ENCODE results near the gene PDCD1. TPM values are rescaled to one million over a fixed set of nuclear protein-coding genes. Genes with fewer than 3 reads are reported as not detected.

Gene PDCD1
- total and polyA plus RNA-seq, 10 of the 15 experiments (the other 5 are each of a cell fraction or from before 2014, with no cell fraction given), result 0.62 to 6.4 (median 2.9) TPM; not detected in 2

GRCh38 chr2:241822264-241822623, 36.5 kb downstream of the PDCD1 start (continued):
- no peak for TF ChIP-seq CUX1 (IDR thresholded peaks at IDR 0.05; ENCODE audit: insufficient replicate concordance, low read depth, low read length)

- no peaks in the 10 kb centered on the region for H3K27me3 ChIP-seq (replicated peaks in 1 of 2; ENCODE audit: control insufficient read depth in 2 of 2, insufficient read depth in 2 of 2, low read length in 1 of 2)
- DNase-seq (ENCODE audit: low read depth, low spot score) (no peak), FAIRE-seq (no peak), ATAC-seq (no peak)
- no peaks in the 10 kb centered on the region for H3K79me2 ChIP-seq (ENCODE audit: control insufficient read depth, insufficient read depth, low read length)
- no peak overlapping the region for H3K4me3 ChIP-seq
- H3K36me3 ChIP-seq (ENCODE audit: control insufficient read depth in 2 of 2, insufficient read depth in 2 of 2, low read length in 1 of 2), result no peaks in the 10 kb centered on the region
- CTCF ChIA-PET, result interaction anchor here (1.1 kb wide), 1 partner anchor 9 kb away, joined by 3 read pairs; no protein-coding TSS in a partner anchor
- in situ Hi-C loops (cut with MboI) (no loop called here), intact Hi-C loops (cut with micrococcal nuclease; ENCODE audit: unreplicated experiment) (no loop called here)
- POLR2A ChIA-PET, result no interaction called here
- no TSS peak for BruUV-seq (replicated peaks)
- 63% methylated on average over 28 of the region's 28 CpGs for WGBS (ENCODE audit: insufficient coverage, insufficient replicate concordance, low lambda C conversion rate, missing lambda C conversion rate)
- SMC1A ChIA-PET (ENCODE audit: uncharacterized antibody, unreplicated experiment), result no interaction called here
- no peak overlapping the region for H3K4me2 ChIP-seq (ENCODE audit: control insufficient read depth, insufficient read depth)
- no peak overlapping the region for H2AFZ ChIP-seq (ENCODE audit: control insufficient read depth, low read depth, low read length)
- no peaks in the 10 kb centered on the region for H4K20me1 ChIP-seq (ENCODE audit: control insufficient read depth, insufficient read depth)
- RAD21 ChIA-PET (ENCODE audit: unreplicated experiment), result no interaction called here
- H3K9me3 ChIP-seq (replicated peaks; ENCODE audit: control insufficient read depth, insufficient read depth, low read length), result peaks cover 1% of the 10 kb centered on the region; the same call in 1 of the 3 replicates
- H3K9ac ChIP-seq (ENCODE audit: control insufficient read depth, insufficient read depth, low read length), result no peak overlapping the region
- H3K27ac ChIP-seq (ENCODE audit: control insufficient read depth, insufficient read depth), result no peak overlapping the region
- no peaks in the 10 kb centered on the region; the same call in 1 of the 2 replicates for H3K4me1 ChIP-seq (ENCODE audit: control insufficient read depth, insufficient read depth, low read length)
- no peak for TF ChIP-seq ZNF217 (IDR thresholded peaks at IDR 0.05)
- no peak for TF ChIP-seq ZNF207 (IDR thresholded peaks at IDR 0.05; ENCODE audit: borderline replicate concordance)
- no peak for TF ChIP-seq TARDBP (IDR thresholded peaks at IDR 0.05; ENCODE audit: borderline replicate concordance)
- no peak for TF ChIP-seq DPF2 (IDR thresholded peaks at IDR 0.05)
- TF ChIP-seq RELB (IDR thresholded peaks at IDR 0.05; ENCODE audit: low read depth), result no peak
- TF ChIP-seq MTA2 (IDR thresholded peaks at IDR 0.05; ENCODE audit: low read depth), result no peak
- no peak for TF ChIP-seq RFX5 (IDR thresholded peaks at IDR 0.05; ENCODE audit: low read depth, low read length)
- TF ChIP-seq KDM1A (IDR thresholded peaks at IDR 0.05; ENCODE audit: borderline replicate concordance), result no peak
- no peak for TF ChIP-seq SREBF2 (IDR thresholded peaks at IDR 0.05; ENCODE audit: low read length)
- TF ChIP-seq ZBED1 (IDR thresholded peaks at IDR 0.05; ENCODE audit: borderline replicate concordance), result no peak
- TF ChIP-seq MTA3 (IDR thresholded peaks at IDR 0.05; ENCODE audit: borderline replicate concordance, low read length), result no peak
- no peak for TF ChIP-seq WRNIP1 (IDR thresholded peaks at IDR 0.05; ENCODE audit: borderline replicate concordance, low read depth, low read length)
These were observed 37.0 kb downstream of the PDCD1 start for GRCh38 chr2:241821460-241822263.
